ENCODE data around the gene MSRB1. TPM values are rescaled to one million over a fixed set of nuclear protein-coding genes. Genes with fewer than 3 reads are reported as not detected.

The MSRB1 gene
- total and polyA plus RNA-seq, 2 of the 13 experiments (the other 11 are each of a cell fraction or from before 2014, with no cell fraction given): 32.1 to 75.4 TPM

DNA sequence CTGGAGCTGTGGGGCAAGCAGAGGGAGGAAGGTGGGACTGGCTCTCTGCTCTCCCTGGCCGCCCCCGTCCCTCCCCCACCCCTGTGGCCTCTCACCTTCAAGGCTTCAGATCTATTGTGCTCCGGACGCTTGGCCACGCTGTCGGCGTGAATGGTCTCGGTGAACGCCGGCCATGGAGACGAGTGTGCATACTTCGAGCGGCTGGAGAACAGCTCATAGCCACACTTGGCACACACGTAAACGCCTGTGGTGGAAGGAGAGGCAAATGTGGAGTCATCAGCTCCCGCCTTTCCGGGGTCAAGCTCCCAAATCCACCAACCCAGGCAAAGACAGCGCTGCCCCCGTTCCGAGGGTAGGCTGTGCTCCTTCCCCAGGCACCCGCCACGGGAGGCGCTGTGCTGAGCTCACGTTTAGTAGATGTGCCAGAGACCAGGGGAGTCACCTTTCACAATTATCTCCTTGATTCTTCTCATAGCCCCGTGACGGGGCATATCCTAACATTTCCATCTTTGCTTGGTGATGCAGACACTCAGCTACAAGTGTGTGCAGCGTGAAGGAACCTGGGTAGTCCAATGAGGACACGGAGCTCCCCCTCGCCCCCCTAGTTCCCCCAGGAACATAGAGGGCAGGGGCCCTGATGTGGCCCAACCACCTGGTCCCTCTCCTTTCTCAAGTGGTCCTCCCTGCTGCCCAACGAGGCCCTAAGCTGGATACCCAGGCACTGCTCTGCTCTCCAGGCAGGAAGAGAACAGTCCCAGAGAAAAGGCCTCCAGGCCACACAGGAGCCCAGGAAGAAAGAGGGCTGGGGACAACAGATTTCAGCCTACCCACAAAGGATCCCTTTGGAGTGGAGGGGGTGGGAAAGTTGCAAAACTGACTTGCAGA is 1.6 kb downstream of the MSRB1 start (continued):
- TF ChIP-seq, protein P1, sequence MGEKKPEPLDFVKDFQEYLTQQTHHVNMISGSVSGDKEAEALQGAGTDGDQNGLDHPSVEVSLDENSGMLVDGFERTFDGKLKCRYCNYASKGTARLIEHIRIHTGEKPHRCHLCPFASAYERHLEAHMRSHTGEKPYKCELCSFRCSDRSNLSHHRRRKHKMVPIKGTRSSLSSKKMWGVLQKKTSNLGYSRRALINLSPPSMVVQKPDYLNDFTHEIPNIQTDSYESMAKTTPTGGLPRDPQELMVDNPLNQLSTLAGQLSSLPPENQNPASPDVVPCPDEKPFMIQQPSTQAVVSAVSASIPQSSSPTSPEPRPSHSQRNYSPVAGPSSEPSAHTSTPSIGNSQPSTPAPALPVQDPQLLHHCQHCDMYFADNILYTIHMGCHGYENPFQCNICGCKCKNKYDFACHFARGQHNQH (CRISPR knock-in tag; IDR thresholded peaks at IDR 0.05): 0 out of 2 replicates have a peak, but pooled peaks have one; percentile 4
- TF ChIP-seq SALL2 (CRISPR knock-in tag; IDR thresholded peaks at IDR 0.05): peak; percentile 26; the same call in 1 of the 2 replicates
- 0 out of 2 replicates have a peak, but pooled peaks have one; percentile 4 for TF ChIP-seq PCBP1 (IDR thresholded peaks at IDR 0.05; ENCODE audit: borderline replicate concordance, low read depth, low read length)
- 0 out of 2 replicates have a peak, but pooled peaks have one; percentile 63 for TF ChIP-seq ZNF749 (CRISPR knock-in tag; IDR thresholded peaks at IDR 0.05; ENCODE audit: borderline replicate concordance)
- no peak; the same call in 1 of the 2 replicates for TF ChIP-seq HDAC2 (CRISPR knock-in tag; IDR thresholded peaks at IDR 0.05)
- TF ChIP-seq SMC3 (IDR thresholded peaks at IDR 0.05; ENCODE audit: low read length): no peak
- TF ChIP-seq YEATS4 (CRISPR knock-in tag; IDR thresholded peaks at IDR 0.05; ENCODE audit: borderline replicate concordance): 0 out of 2 replicates have a peak, but pooled peaks have one; percentile 48
- TF ChIP-seq RBFOX2 (IDR thresholded peaks at IDR 0.05; ENCODE audit: low read depth, low read length): peak; percentile 15; the same call in 1 of the 2 replicates
- 0 out of 2 replicates have a peak, but pooled peaks have one; percentile 34 for TF ChIP-seq ZNF674 (CRISPR knock-in tag; IDR thresholded peaks at IDR 0.05; ENCODE audit: low read depth)
- TF ChIP-seq ZSCAN12 (CRISPR knock-in tag; IDR thresholded peaks at IDR 0.05): no peak
- no peak for TF ChIP-seq NONO (IDR thresholded peaks at IDR 0.05)
- no peak for TF ChIP-seq NONO (CRISPR knock-in tag; conservative IDR thresholded peaks at IDR 0.05)
- no peak for TF ChIP-seq CEBPZ (IDR thresholded peaks at IDR 0.05; ENCODE audit: low read length)
- no peak for TF ChIP-seq PRMT3 (CRISPR knock-in tag; IDR thresholded peaks at IDR 0.05; ENCODE audit: borderline replicate concordance, low read depth)
- peak; percentile 32; the same call in 1 of the 2 replicates for TF ChIP-seq NFYC (CRISPR knock-in tag; IDR thresholded peaks at IDR 0.05)
- TF ChIP-seq, protein P2, sequence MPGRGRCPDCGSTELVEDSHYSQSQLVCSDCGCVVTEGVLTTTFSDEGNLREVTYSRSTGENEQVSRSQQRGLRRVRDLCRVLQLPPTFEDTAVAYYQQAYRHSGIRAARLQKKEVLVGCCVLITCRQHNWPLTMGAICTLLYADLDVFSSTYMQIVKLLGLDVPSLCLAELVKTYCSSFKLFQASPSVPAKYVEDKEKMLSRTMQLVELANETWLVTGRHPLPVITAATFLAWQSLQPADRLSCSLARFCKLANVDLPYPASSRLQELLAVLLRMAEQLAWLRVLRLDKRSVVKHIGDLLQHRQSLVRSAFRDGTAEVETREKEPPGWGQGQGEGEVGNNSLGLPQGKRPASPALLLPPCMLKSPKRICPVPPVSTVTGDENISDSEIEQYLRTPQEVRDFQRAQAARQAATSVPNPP (CRISPR knock-in tag; IDR thresholded peaks at IDR 0.05): no peak
- TF ChIP-seq, protein P3, sequence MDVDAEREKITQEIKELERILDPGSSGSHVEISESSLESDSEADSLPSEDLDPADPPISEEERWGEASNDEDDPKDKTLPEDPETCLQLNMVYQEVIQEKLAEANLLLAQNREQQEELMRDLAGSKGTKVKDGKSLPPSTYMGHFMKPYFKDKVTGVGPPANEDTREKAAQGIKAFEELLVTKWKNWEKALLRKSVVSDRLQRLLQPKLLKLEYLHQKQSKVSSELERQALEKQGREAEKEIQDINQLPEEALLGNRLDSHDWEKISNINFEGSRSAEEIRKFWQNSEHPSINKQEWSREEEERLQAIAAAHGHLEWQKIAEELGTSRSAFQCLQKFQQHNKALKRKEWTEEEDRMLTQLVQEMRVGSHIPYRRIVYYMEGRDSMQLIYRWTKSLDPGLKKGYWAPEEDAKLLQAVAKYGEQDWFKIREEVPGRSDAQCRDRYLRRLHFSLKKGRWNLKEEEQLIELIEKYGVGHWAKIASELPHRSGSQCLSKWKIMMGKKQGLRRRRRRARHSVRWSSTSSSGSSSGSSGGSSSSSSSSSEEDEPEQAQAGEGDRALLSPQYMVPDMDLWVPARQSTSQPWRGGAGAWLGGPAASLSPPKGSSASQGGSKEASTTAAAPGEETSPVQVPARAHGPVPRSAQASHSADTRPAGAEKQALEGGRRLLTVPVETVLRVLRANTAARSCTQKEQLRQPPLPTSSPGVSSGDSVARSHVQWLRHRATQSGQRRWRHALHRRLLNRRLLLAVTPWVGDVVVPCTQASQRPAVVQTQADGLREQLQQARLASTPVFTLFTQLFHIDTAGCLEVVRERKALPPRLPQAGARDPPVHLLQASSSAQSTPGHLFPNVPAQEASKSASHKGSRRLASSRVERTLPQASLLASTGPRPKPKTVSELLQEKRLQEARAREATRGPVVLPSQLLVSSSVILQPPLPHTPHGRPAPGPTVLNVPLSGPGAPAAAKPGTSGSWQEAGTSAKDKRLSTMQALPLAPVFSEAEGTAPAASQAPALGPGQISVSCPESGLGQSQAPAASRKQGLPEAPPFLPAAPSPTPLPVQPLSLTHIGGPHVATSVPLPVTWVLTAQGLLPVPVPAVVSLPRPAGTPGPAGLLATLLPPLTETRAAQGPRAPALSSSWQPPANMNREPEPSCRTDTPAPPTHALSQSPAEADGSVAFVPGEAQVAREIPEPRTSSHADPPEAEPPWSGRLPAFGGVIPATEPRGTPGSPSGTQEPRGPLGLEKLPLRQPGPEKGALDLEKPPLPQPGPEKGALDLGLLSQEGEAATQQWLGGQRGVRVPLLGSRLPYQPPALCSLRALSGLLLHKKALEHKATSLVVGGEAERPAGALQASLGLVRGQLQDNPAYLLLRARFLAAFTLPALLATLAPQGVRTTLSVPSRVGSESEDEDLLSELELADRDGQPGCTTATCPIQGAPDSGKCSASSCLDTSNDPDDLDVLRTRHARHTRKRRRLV (CRISPR knock-in tag; IDR thresholded peaks at IDR 0.05): peak; percentile 13; the same call in 1 of the 2 replicates

Data from HepG2 (cell line).